Right atrium auricular region (tissue), 2 donors: ENCODE results near the gene FRY. TPM values are rescaled to one million over a fixed set of nuclear protein-coding genes. Genes with fewer than 3 reads are reported as not detected.

Experiments used
- DNase-seq: peaks from one replicate; pipeline ENCODE4 v3.0.0-alpha.2; 2019; ENCODE audit warnings: low spot score
- H3K27ac ChIP-seq, 2 donors: fragments of 200-600 bp; sonication (generic); 1 replicate in 1 of 2; 2 replicates in 1 of 2; pipeline ENCODE4 v1.5.1; 2016 to 2019
- H3K27me3 ChIP-seq, 2 donors: fragments of 200-600 bp; sonication (generic); one replicate each; pipeline versions ENCODE4 v1.5.1 to v1.6.0; 2017 to 2019
- H3K36me3 ChIP-seq: fragments of 200-600 bp; sonication (generic); one replicate; pipeline ENCODE4 v1.5.1; 2016
- H3K4me1 ChIP-seq, 2 donors: fragments of 200-600 bp; sonication (generic); one replicate each; pipeline versions ENCODE4 v1.5.1 to v1.6.0; 2017 to 2019
- H3K4me3 ChIP-seq, 2 donors: fragments of 200-600 bp; sonication (generic); 1 replicate in 1 of 2; 2 replicates in 1 of 2; pipeline ENCODE4 v1.5.1; 2017 to 2019; ENCODE audit warnings: mild to moderate bottlenecking in 1 of 2, moderate library complexity in 1 of 2
- H3K9me3 ChIP-seq, 2 donors: fragments of 200-600 bp; sonication (generic); one replicate each; pipeline ENCODE4 v1.5.1; 2019
- total RNA-seq, 2 donors: library from RNA; depleted of rRNA; stranded (reverse); fragments of >200 nt; gene quantifications; one replicate each; pipeline ENCODE4 v1.1.0, GENCODE V29; 2016
- TF ChIP-seq, protein P1 (sequence below), 2 donors: fragments of 200-600 bp; sonication (generic); IDR thresholded peaks; one replicate each; pipeline ENCODE4 v1.5.1; 2019; ENCODE audit warnings: antibody characterized with exemption in 2 of 2

The FRY gene
- total RNA-seq, 2 donors from 2014 or later = 94.8 to 183 TPM

DNA sequence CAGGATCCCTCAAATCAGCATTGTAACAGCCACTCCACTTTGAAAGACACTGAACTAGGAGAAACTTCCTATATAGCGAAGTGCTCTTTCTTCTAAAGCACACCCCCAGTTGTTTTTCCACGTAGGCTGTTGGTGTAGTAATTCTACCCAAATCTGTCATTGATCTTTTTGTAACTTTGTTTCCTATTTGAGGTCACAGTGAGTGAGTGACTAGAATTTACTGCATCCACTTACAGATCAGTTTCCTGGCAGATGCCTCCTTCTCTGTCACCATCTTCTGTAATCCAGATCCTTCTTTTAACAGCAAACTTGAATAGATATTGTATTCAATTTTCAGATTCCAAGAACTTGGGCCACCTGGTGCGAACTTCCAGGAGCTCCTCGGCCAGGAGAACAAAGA is 268.3 kb downstream of the FRY start:
- Histone ChIP-seq H3K27ac (no peak overlapping the region), H3K9me3 (no peaks in the 10 kb centered on the region), H3K4me3 (no peak overlapping the region), H3K27me3 (no peaks in the 10 kb centered on the region), H3K36me3 (peaks cover 19% of the 10 kb centered on the region), H3K4me1 (no peaks in the 10 kb centered on the region)
- TF ChIP-seq, protein P1, sequence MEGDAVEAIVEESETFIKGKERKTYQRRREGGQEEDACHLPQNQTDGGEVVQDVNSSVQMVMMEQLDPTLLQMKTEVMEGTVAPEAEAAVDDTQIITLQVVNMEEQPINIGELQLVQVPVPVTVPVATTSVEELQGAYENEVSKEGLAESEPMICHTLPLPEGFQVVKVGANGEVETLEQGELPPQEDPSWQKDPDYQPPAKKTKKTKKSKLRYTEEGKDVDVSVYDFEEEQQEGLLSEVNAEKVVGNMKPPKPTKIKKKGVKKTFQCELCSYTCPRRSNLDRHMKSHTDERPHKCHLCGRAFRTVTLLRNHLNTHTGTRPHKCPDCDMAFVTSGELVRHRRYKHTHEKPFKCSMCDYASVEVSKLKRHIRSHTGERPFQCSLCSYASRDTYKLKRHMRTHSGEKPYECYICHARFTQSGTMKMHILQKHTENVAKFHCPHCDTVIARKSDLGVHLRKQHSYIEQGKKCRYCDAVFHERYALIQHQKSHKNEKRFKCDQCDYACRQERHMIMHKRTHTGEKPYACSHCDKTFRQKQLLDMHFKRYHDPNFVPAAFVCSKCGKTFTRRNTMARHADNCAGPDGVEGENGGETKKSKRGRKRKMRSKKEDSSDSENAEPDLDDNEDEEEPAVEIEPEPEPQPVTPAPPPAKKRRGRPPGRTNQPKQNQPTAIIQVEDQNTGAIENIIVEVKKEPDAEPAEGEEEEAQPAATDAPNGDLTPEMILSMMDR (IDR thresholded peaks at IDR 0.05) = no peak
- no peak for DNase-seq

DNA sequence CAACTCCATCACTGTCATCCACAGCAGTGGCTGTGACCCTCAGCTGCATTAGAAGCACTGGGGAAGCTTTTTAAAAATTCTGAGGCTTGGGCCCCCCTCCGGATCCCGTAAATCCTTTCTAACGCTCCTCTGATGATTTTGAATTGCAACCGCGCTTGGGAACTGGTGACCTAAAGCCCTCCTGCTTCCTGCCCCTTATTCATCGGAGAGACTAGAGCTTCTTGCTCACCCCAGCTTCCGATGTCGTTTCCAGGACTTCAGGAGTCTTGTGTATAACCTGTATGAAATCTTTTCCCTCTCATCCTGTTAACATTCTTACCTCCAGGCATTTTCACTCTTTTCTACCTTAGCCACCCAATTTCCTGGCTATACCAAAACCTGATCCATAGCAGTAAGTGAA is 268.8 kb downstream of the FRY start:
- peaks cover 13% of the 10 kb centered on the region for H3K36me3 ChIP-seq
- H3K9me3 ChIP-seq = no peaks in the 10 kb centered on the region
- TF ChIP-seq, protein P1 (IDR thresholded peaks at IDR 0.05) = no peak
- H3K4me3 ChIP-seq = no peak overlapping the region
- no peaks in the 10 kb centered on the region for H3K27me3 ChIP-seq
- no peak overlapping the region for H3K27ac ChIP-seq
- no peaks in the 10 kb centered on the region for H3K4me1 ChIP-seq
- DNase-seq = no peak

DNA sequence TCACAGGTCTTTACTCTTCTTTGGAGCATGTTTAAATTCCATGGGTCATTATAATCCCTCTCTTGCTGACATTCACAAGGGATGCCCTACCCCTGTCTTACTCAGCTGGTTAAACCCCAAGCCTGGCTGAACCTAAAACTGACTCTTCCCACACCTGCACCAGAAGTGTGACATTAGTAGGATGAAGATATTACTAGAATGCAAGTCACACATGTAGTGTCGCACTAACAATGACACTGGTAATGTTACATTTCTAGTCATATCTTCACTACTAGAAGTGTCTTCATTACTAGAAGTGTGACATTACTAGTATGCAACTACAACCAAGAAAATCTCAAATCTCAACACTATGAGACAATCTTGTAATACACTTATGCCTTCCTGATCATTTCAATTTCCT is 269.3 kb downstream of the FRY start:
- no peak overlapping the region for H3K27ac ChIP-seq
- DNase-seq = no peak
- H3K9me3 ChIP-seq = no peaks in the 10 kb centered on the region
- H3K27me3 ChIP-seq = no peaks in the 10 kb centered on the region
- no peak overlapping the region for H3K4me3 ChIP-seq
- no peaks in the 10 kb centered on the region for H3K4me1 ChIP-seq
- peaks cover 8% of the 10 kb centered on the region for H3K36me3 ChIP-seq
- TF ChIP-seq, protein P1 (IDR thresholded peaks at IDR 0.05) = no peak

DNA sequence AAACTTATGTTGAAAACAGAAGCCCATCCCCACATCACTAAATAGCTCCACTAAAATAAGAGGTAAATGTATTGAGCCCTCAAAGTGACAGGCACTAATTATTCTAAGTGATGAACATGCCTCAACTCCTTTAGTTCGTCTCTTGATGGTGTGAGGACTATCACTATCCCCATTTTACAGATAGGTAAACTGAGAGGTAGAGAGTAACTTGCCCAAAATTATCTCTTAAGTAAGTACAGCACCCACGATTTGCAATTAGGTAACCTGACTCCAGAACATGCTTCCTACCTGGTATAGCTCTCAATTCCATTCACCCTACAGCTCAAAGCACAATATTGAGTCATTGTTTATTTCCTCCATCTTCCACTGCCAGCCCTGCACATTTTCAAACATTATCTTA is 270.9 kb downstream of the FRY start:
- Histone ChIP-seq H3K27me3 (no peaks in the 10 kb centered on the region), H3K27ac (no peak overlapping the region), H3K36me3 (no peaks in the 10 kb centered on the region), H3K4me1 (no peaks in the 10 kb centered on the region), H3K4me3 (no peak overlapping the region), H3K9me3 (no peaks in the 10 kb centered on the region)
- TF ChIP-seq, protein P1 (IDR thresholded peaks at IDR 0.05) = no peak
- no peak for DNase-seq

DNA sequence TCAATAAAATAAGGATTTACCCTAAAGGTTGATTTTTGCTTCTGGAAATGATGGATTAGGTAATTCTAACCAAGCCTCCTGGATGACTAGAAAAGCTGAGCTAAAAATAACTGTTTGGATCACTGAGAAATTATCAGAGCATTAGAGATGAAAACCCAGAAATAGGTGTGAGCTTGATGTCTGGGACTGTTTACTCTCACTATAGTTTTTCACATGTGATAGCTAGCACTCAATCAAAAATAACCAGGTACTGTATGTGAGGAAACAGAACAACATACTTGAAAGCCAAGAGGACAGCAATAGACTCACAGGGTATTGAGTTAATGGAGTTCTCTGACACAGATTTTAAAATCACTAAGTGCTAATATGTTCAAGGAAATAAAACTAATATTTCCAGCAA is 274.1 kb downstream of the FRY start:
- Histone ChIP-seq H3K27ac (no peak overlapping the region), H3K9me3 (no peaks in the 10 kb centered on the region), H3K36me3 (no peaks in the 10 kb centered on the region), H3K27me3 (no peaks in the 10 kb centered on the region), H3K4me1 (no peaks in the 10 kb centered on the region), H3K4me3 (no peak overlapping the region)
- TF ChIP-seq, protein P1 (IDR thresholded peaks at IDR 0.05) = no peak
- DNase-seq = no peak

DNA sequence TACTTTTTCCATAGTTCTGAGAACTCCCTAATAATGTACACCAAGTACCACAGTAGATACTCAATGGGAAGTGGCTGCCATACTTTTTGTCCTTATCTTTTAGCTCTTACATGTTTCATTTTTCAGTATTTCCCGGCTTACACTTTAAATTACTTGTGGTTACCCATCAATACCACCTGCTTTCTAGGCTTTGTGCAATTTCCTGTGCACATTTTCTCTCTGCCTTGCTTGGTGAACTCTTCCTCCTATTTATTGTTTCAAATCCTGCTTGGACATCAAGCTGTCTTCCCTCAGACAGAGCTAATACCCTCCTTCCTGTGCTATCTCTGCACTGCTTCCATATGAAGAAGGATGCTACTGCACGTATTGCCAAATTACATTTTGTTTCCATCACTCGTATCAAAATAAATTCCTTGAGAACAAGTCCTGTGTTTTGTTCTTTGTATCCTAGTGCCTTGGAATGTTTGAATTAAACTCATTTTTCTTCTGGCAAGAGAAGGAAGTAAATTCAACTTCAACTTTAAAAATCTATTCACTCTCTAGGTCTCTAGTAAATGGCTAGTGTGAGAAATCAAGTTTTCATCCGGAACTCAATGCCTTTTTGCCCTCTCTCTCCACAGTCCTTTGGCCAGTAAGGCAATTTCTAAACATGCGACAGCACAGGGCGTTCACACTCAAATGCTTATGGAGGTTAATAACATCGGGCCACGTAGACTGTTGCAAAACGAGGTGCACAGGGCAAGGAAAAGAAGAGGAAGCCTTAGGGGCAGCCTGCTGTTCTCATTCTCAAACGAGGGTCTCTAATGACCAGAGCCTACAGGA is 277.9 kb downstream of the FRY start:
- no peaks in the 10 kb centered on the region for H3K4me1 ChIP-seq
- TF ChIP-seq, protein P1 (IDR thresholded peaks at IDR 0.05) = no peak
- no peaks in the 10 kb centered on the region for H3K36me3 ChIP-seq
- peak overlapping the region in 1 of 2 donors; percentile 39 for H3K4me3 ChIP-seq
- H3K27ac ChIP-seq = no peak overlapping the region
- DNase-seq = no peak
- no peaks in the 10 kb centered on the region for H3K9me3 ChIP-seq
- H3K27me3 ChIP-seq = no peaks in the 10 kb centered on the region
